HUES6 (cell line): ENCODE results near the gene C3orf62.
"Not testable (repeated sequence)": the region's sequence is repeated elsewhere in the genome, so short reads cannot be mapped to it uniquely, and the experiment has no call there.

Experiments
- H3K27ac ChIP-seq: 2 replicates; pipeline ENCODE4 v1.7.0; 2013; ENCODE audit warnings: low read depth, mild to moderate bottlenecking, low read length, inconsistent platforms
- H3K27me3 ChIP-seq: 2 replicates; pipeline ENCODE4 v1.6.1; 2013; ENCODE audit warnings: low read length; ENCODE audit not compliant: control insufficient read depth, insufficient read depth
- H3K36me3 ChIP-seq: 2 replicates; pipeline ENCODE4 v1.6.1; 2013; ENCODE audit warnings: low read length; ENCODE audit not compliant: control insufficient read depth, insufficient read depth
- H3K4me1 ChIP-seq: 2 replicates; pipeline ENCODE4 v1.6.1; 2013; ENCODE audit warnings: low read length; ENCODE audit not compliant: control insufficient read depth, insufficient read depth
- H3K4me3 ChIP-seq: 2 replicates; pipeline ENCODE4 v1.5.1; 2013; ENCODE audit warnings: low read depth, low read length
- H3K9ac ChIP-seq: one replicate; pipeline ENCODE4 v1.6.1; 2013; ENCODE audit warnings: mild to moderate bottlenecking, low read length
- H3K9me3 ChIP-seq: 2 replicates; pipeline ENCODE4 v1.6.1; 2013; ENCODE audit warnings: low read depth, low read length; ENCODE audit not compliant: control insufficient read depth, insufficient read depth

Gene C3orf62

DNA sequence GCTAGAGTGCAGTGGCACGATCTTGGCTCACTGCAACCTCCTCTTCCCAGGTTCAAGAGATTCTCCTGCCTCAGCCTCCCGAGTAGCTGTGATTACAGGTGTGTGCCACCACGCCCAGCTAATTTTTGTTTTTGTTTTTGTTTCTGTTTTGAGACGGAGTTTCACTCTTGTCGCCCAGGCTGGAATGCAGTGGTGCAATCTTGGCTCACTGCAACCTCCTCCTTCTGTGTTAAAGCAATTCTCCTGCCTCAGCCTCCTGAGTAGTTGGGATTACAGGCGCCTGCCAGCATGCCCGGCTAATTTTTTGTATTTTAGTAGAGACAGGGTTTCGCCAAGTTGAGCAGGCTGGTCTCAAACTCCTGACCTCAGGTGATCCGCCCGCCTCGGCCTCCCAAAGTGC, 36.9 kb downstream of the C3orf62 start:
- H3K4me1 ChIP-seq, H3K9ac ChIP-seq, H3K4me3 ChIP-seq, H3K27ac ChIP-seq, H3K36me3 ChIP-seq, H3K27me3 ChIP-seq: not testable (repeated sequence)
- H3K9me3 ChIP-seq = peaks cover 27% of the 10 kb centered on the region

DNA sequence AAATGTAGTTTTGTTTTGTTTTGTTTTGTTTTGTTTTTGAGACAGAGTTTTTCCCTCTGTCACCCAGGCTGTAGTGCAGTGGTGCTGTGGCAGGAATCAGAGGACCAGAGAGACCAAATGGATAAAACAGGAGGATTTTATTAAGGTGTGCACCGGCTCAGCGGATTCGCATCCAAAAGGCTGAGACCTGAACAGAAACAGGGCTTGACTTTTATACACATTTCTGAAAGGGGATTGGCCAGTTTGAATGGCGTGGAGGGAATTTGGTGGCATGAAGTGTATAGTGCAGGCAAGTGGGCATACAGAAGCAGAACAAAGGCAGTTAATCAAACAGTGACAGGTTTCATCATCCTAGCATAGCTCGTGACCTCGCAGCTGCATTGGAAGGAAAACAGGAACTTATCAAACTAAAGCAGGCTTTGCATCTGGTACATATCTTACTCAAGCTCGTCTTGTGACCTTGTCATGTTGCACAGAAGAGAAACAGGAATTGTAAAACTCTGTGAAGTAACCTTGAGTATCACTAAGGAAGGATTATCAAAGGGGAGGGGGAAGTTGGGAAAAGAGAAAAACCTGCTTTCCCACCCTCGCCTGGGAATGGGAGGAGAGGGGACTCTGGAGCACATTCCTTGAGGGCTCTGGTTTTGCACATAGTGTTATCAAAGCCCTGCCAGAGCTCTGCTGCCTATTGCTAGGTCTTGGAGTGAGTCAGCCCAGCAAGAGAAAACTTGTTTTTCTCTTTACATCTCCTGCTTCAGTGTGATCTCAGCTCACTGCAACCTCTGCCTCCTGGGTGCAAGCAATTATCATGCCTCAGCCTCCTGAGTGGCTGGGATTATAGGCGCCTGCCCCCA, 38.5 kb downstream of the C3orf62 start:
- H3K9me3 ChIP-seq = peaks cover 38% of the 10 kb centered on the region
- no peaks in the 10 kb centered on the region for H3K4me1 ChIP-seq
- no peaks in the 10 kb centered on the region for H3K36me3 ChIP-seq
- no peak overlapping the region for H3K27ac ChIP-seq
- H3K27me3 ChIP-seq = no peaks in the 10 kb centered on the region
- H3K9ac ChIP-seq = no peak overlapping the region
- H3K4me3 ChIP-seq = no peak overlapping the region

DNA sequence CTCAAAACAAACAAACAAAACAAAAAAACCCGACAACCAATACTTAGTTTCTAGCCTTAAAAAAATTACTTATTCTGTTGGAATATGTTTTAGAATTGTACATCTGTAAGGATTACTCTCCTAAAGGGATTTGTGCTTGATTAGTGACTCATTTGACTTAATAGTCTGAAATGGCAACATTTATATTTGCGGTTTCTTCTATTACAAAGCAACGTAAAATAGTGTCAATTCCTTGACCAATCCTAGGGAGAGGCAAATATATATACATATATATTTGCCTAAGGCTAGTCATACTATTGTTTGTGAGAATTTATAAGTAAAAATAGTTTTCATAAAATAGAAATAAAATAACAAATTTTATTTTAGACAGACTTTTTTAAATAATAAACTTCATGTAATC, 39.7 kb downstream of the C3orf62 start:
- Histone ChIP-seq H3K9ac (no peak overlapping the region), H3K27me3 (no peaks in the 10 kb centered on the region), H3K27ac (no peak overlapping the region), H3K4me1 (no peaks in the 10 kb centered on the region), H3K4me3 (no peak overlapping the region), H3K9me3 (peaks cover 50% of the 10 kb centered on the region), H3K36me3 (no peaks in the 10 kb centered on the region)

DNA sequence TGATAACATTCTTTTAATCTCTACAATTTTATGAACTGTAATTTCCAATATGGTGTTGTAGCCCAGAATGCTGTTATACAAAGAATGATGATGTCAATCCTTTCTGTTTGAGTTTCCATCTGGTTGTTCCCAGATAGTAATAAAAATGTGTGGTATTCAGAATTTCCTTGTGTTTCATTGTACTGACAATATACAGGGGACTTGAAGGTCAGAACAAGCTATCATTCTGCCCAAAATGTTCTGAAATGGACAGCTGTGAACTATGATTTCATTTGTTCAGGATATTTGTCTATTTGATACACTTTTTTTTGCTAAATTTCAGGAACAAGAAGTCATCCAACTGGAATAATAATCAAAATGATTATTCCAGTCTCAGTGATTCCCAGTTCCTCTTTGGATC, 40.8 kb downstream of the C3orf62 start:
- H3K9ac ChIP-seq = no peak overlapping the region

DNA sequence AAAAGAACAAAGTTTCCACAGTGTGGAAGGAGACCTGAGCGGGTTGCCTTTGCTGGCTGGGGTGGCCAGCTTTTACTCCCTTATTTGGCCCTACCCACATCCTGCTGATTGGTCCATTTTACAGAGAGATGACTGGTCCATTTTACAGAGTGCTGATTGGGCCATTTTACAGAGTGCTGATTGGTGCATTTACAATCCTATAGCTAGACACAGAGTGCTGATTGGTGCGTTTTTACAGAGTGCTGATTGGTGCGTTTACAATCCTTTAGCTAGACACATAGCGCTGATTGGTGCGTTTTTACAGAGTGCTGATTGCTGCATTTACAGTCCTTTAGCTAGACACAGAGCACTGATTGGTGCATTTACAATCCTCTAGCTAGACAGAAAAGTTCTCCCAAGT, 48.2 kb downstream of the C3orf62 start:
- H3K9me3 ChIP-seq = peaks cover 55% of the 10 kb centered on the region
- not testable (repeated sequence) for H3K4me3 ChIP-seq, H3K36me3 ChIP-seq

More for the DNA sequence above, 40.8 kb downstream of the C3orf62 start:
- no peaks in the 10 kb centered on the region for H3K4me1 ChIP-seq
- H3K27me3 ChIP-seq = no peaks in the 10 kb centered on the region
- H3K4me3 ChIP-seq = no peak overlapping the region
- H3K27ac ChIP-seq = no peak overlapping the region
- H3K9me3 ChIP-seq = peaks cover 59% of the 10 kb centered on the region
- H3K36me3 ChIP-seq = no peaks in the 10 kb centered on the region

DNA sequence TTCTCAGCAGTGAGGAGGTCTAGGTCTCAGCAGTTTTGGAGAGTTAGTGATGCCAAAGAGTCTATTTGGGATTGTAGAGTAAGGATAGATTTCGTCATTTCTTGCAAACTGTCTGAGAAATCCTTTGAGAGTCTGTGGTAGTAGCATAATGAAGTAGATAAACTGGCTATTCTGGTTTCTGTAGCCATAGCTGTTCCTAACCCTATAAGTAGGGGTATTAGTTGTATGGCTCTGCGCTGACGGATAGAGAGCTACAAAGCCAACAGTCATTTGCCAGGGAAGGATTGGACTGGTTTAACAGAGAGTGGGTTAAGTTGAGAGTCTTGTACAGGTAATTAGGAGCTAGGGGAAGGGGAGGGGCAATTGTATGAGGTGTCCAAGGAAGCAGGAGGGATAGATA, 55.0 kb downstream of the C3orf62 start:
- H3K9me3 ChIP-seq = peaks cover 14% of the 10 kb centered on the region
- no peaks in the 10 kb centered on the region for H3K27me3 ChIP-seq
- H3K4me3 ChIP-seq = no peak overlapping the region
- H3K27ac ChIP-seq = no peak overlapping the region
- no peaks in the 10 kb centered on the region for H3K36me3 ChIP-seq
- no peaks in the 10 kb centered on the region for H3K4me1 ChIP-seq
- H3K9ac ChIP-seq = no peak overlapping the region

More for the DNA sequence above, 48.2 kb downstream of the C3orf62 start:
- not testable (repeated sequence) for H3K4me1 ChIP-seq, H3K27me3 ChIP-seq, H3K9ac ChIP-seq, H3K27ac ChIP-seq

DNA sequence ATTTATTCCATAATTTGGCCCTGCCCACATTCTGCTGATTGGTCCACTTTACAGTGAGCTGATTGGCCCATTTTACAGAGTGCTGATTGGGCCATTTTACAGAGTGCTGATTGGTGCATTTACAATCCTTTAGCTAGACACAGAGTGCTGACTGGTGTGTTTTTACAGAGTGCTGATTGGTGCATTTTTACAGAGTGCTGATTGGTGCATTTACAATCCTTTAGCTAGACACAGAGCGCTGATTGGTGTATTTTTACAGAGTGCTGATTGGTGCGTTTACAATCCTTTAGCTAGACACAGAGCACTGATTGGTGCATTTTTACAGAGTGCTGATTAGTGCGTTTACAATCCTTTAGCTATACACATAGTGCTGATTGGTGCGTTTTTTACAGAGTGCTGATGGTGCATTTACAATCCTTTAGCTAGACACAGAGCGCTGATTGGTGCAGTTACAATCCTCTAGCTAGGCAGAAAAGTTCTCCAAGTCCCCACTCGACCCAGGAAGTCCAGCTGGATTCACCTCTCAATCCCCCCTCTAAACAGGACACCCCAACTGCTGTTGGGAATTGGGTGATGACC, 56.0 kb downstream of the C3orf62 start:
- not testable (repeated sequence) for H3K4me3 ChIP-seq, H3K27me3 ChIP-seq, H3K27ac ChIP-seq, H3K36me3 ChIP-seq, H3K9ac ChIP-seq, H3K4me1 ChIP-seq
- peaks cover 14% of the 10 kb centered on the region for H3K9me3 ChIP-seq

DNA sequence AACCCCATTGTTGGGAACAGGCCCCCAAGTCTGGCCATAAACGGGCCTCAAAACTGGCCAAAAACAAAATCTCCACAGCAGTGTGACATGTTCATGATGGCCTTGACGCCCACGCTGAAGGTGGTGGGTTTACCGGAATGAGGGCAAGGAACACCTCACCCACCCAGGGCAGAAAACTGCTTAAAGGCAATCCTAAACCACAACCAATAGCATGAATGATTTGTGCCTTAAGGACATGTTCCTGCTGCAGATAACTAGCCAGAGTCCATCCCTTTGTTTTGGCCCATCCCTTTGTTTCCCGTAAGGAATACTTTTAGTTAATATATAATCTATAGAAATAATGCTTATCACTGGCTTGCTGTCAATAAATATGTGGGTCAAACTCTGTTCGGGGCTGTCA, 57.9 kb downstream of the C3orf62 start:
- H3K27ac ChIP-seq = no peak overlapping the region
- H3K9ac ChIP-seq = no peak overlapping the region
- H3K27me3 ChIP-seq = no peaks in the 10 kb centered on the region
- no peaks in the 10 kb centered on the region for H3K4me1 ChIP-seq
- peaks cover 27% of the 10 kb centered on the region for H3K9me3 ChIP-seq
- no peak overlapping the region for H3K4me3 ChIP-seq
- no peaks in the 10 kb centered on the region for H3K36me3 ChIP-seq
